DMS114 treated with DMSO at 0.1 percent for 48 hours (cell line): Measurements from ENCODE around the gene SRC.

Experiments used
- DNase-seq: peaks from one replicate; lab custom pipeline; 2025; ENCODE audit not compliant: unreplicated experiment; lab: John Stamatoyannopoulos, UW

The SRC gene

DNA sequence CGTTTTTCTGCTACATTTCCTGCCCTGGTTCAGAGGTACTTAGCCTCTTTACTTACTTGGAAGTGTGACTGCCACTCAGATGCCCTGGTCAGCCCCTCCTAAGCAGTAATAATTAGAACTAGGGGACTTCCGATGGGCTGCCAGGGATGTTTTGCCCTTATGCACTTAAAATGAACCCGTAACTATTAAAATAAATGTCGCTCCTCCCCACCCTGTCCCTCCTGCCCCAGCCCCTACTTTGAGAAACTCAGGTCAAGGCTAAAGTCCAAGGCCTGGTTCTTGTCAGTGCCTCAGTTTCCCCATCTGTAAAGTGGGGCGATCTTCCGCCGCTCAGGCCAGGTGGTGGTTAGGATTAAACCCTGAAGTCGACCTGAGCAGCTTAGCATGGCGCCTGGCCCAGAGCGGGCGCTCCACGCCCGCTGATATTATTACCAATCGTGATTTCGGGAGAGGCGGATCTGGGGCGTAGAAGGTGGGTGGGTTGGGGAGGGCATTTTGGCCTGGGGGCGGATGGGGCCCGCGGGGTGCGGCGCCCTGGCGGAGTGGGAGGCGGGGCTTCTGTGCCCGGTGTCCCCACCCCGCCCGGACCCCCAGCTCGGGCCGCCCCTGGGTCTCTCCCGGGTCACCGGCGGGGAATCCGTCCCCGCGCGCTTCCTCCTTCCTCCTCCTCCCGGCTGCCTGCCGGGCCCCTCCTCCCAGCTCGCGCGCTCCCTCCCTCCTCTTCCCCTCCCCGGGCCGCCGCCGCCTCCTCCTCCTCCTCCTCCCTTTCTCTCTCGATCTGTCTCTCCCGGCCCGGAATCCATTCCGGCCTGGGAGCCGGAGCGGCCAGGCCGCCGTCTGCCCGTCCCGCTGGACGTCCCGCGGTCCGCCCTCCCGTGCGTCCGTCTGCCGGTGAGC lies at the start of gene SRC:
SRC (plus strand) TSS at position 802 of the 897 bp plus-strand sequence. CDS start 38,014 bp downstream, outside the sequence.
- peak; percentile 17 for DNase-seq

DNA sequence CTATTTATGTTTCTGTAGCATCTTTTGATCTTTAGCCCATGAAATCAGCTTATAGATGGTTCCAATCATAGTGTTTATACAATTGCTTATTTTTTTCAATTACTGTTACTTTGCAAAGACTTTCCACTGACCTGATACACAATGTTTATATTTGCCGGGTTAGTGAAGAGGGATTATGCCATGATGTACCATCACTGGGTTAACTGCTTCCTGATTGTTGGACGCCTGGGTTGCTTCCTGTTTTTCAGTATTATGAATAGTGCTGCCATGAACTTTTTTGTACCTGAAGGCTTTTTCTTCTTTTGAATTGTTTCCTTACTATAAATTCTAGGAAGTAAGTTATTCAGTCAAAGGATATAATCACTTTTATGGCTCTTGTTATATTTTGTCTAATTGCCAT lies 49.6 kb upstream of the SRC start:
- no peak for DNase-seq

DNA sequence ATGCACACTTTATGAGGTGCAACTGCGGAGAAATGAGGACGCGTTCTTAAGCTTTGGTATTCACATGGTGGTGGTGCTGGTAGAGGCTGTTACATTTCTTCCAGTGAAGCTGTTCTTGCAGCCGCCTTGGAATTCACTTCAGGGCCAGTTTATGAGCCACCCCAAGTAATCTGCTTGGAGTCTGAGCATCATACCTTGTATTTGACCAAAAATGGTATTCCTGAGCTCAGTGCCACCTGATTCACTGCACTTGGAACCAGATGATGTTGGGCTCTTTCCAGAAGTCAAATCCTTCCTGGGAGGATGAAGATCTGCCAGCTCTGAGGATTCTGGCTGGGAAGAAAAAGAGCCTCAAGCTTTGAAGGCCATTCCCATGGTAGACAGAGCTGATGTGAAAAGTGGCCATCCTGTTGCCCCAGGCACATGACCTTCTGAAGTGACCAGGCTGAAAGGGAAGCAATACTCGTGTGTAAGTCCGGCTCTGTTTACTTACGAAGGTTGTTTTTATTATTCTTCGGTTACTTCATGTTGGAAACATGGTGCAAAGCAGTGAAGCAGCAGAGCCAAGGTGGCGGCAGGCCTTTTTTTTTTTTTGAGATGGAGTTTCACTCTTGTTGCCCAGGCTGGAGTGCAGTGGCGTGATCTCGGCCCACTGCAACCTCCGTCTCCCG lies 48.7 kb upstream of the SRC start:
- DNase-seq, result no peak

DNA sequence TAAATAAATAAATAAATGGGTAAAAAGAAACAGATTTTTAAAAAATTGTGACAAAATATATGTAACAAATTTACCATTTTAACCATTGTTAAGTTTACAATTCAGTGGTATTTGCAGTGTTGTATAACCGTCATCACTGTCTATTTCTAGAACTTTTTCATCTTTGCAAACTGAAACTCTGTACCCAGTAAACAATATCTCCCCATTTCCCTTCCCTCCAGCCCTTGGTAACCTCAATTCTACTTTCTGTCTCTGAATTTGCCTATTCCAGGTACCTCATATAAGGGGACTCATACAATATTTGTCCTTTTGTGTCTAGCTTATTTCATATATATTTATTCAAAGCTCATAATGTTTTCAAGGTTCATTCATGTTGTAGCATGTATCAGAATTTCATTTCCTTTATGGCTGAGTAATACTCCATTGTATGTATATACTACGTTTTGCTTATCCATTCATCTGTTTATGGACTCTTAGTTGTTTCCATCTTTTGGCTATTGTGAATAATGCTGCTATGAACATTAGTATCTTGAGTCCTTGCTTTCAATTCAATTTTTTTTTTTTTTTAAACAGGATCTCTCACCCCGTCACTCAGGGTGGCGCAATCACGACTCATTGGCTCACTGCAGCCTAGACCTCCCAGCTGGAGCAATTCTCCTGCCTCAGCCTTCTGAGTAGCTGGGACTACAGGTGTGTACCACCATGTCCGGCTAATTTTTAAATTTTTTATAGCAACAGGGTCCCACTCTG lies 47.6 kb upstream of the SRC start:
- no peak for DNase-seq

DNA sequence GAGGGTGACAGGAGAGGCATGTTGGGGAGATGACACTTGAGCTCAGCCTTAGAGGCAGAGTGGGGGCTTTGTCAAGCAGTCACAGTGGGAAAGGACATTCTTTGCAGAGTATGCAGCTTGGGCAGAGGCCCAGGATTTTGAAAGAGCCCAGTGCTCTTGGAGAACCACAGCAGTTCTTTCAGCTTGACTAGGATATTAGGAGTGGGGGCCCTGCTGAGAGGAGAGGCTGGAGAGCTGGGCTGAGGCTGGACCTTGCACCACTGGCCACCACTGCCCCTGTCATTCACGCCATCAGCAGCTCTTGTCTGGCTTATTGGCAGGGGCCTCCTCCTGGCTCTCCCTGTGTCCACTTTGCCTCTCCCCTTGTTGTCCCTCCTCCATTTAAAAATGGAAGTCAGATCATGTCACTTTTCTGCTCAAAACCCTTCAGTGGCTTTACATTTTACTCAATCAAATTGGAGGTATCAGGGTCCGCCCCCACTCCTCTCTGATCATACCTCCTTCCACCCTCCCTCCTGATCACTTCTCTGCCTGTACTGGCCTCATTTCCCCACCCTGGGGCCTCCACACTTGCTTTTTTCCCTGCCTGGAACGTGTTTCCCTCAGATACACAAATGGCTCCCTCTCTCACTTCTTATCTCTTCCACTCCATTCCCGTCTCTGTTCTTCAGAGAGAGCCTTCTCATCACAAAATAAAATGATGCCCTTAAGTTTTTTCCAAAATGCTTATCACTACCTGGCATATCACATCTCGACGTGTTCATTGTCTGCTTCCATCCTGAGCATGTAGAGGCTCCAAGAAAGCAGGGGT lies 46.0 kb upstream of the SRC start:
- DNase-seq, result no peak

DNA sequence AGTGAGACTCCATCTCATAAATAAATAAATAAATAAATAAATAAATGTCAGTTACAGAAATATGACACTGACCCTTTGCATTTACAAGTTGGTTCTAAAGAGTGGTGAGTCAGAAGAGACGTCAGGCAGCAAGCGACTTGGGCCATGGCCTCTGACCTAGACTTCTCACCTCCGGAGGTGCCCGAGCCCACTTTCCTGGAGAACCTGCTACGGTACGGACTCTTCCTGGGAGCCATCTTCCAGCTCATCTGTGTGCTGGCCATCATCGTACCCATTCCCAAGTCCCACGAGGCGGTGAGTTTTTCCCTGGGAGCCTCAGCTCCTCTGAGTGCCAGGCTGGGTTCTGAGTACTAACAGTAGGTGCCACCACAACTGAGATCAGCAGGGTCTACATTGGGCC lies 44.8 kb upstream of the SRC start:
- DNase-seq, result no peak

DNA sequence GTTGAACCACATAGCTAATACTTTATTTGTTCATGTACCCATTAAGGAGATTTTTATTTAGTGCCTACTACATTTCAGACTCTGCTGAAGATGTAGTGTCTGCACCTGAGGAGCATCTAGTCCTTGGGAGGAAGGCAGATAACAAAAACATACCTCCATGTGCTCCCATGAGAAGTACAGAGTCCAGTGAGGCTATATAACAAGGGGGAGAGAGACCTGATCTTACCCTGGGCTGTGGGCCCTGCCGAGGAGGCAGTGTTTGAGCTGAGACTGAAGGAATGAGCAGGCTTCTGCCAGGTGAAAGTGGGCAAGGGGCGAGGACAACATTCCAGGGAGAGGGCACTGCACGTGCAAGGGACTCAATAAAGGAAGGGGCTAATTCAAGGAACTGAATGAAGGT lies 44.4 kb upstream of the SRC start:
- no peak for DNase-seq

DNA sequence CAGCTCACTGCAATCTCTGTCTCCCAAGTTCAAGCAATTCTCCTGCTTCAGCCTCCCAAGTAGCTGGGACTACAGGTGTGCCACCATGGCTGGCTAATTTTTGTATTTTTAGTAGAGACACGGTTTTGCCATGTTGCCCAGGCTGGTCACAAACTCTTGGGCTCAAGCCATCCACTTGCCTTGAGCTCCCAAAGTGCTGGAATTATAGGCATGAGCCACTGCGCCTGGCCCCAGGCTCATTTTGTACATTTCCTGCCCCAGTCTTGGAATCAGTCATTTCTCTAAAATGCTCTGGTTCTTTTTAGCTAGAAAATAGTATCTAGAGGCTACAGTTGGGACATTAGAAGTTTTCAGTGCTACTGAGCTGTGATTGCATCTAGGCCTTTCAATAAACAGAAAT lies 43.0 kb upstream of the SRC start:
- no peak for DNase-seq

DNA sequence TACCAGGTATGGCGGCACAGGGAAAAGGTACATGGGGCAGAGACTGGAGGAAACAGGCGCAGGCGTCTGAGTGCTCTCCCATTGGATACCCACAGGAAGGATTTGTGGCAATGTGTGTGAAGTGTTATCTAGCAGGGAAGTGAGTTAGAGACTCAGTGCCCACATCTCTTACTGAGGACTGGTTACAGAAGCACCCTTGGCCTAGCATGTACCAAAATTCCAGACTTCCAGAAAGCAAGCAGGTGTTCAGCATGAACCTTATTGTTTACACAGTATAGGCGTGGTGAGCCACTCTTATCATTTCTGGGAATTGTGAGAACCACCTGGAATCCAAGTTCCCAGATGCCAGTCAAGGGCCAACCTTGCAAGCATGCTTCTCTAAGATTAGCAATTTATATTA lies 42.3 kb upstream of the SRC start:
- DNase-seq, result no peak

DNA sequence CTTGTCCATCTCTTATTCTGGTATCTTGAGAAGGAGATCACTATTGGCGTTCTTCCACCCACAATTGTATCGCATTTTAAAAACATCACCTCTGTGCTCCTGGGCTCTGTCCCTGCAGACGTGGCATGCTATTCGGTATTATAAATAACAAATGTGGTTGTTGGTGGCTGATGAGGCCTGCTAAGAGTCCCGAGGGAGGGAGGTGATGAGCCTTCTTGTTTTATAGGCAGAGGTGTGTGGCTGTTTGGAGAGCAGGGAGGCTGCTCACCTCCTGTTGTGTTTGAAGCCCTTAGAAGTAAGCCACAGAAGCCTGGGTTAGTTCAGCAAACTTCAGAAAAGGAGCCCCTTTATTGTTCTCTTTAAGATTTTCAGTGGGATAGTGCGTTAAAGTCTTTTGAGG lies 40.9 kb upstream of the SRC start:
- DNase-seq, result no peak

DNA sequence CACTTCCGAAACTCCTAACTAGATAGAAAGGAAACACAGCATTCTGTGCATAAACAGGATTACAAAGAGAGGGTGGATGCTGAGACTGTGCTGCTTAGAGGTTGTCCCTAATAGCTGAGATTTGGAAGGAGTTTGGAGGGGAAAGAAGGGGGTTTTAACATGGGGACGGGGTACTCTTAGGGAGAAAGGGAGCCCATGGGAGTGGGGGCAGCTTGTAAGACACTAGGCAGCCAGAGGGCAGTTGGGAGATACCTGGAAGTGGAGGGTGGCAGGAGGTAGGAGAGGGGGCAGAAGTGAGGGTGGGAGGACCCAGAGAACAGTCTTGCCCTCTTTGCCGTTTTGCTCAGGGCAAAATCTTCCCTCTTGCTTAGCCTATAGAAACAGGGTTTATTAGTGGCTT lies 40.1 kb upstream of the SRC start:
- DNase-seq, result no peak

DNA sequence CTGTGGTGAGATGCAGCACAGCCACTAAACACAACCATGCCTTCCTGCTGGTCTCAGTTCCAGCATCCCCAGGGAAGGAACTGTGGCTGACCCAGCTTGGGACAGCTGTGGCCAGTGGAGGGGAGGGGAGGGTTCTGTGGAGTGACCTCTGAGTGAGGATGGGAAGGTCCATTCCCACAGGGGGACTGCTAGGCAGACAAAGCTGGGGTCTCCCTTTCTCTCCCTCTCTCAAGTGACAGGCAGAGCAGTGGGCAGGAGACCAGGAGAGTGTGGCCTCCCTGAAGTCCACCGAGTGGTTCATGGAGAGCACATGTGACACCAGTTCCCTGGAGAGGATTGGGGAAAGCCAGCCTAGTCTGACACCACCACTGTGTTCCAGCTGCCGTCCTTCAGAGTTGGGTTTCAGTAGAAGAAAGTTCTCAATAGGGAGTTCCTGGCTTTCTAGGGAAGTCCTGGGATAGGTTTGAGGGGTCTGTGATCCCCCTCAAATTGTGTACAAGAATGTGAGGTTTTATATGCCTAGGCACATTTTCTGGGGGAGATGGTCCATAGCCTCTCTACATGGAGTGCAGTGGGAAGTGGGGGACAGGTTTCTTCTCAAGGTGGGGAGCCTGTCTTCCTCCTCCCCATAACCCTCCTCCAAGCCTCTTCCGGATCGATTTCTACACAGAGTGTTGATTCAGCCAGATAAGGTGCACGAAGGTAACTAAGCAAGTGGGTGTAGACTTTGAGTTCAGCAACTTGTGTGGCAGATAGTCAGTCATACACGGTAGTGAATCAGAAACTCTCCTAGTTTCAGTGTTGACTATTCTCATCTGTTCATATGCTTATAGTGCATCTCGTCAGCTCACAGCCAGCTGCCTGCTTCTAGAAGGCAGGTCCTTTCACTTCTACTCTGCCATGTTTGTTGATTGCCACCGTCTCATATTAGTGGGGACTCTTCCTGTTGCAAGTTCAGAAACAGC lies 37.6 kb upstream of the SRC start:
- DNase-seq, result no peak

DNA sequence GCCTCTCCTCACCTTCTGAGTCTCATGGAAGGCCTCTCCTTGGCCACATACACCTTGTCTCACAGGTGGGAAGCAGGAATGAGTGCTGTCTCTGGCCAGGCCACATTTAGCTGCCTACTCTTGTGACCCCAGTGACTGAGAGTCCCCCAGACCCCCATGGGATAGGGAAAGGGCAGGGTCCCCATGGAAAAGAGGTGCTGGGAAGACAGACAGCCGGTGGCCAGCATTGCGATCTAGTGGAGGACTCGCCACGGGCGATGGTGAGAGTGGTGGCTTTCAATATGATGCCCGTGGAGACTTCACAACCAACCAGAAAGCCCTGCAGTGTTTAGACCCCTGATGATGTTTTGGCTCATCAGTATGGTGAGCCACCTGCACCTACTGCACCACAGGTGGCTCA lies 36.6 kb upstream of the SRC start:
- DNase-seq, result no peak

DNA sequence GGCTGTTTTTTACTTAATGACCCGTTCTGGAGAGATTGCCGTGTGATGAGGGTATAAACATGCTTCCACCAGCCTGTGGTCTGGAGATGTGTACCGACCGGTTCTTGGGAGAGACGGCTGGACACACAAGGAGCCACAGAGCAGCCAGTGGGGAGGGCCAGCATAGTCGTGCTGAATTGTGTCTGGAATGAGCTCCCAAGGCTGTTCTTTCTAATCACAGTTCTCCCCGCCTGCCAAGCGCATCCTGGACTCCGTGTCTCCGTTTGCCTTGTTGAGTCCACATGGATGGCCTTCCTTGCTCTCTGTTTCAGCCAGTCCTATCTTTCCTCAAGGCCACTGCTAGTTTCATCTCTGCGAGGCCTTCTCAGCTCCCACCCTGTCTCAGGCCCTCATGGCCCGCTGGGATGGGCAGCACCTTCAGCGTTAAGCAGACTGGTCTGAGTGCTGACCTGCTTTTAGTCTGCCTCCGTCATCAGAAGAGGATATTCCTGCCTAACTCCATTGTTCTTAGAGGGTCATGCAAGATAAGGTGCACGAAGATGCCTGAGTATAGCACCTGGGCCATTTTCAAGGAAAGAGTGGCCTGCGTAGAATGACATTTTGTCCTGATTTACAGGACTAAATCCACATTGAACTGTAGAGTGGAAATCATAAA lies 35.9 kb upstream of the SRC start:
- DNase-seq, result no peak

DNA sequence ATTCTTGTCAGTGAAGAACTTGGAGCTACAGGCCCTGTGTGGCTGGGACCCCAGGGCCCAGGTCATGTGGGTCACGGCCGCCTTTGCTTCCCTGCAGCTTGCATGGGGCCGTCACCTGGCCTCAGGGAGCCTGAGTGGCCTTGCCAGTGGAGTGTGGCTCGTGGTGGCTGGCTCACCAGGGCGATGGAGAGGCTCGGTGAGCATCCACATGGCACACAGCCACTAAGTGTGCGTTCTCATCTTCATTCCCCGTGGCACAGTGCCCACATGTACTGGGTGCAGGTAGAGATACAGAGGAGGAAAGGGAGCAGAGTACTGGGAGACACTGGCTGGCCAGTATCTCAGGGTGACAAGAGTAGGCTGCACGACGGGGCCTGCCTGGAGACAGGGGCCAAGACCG lies 35.0 kb upstream of the SRC start:
- DNase-seq, result no peak

DNA sequence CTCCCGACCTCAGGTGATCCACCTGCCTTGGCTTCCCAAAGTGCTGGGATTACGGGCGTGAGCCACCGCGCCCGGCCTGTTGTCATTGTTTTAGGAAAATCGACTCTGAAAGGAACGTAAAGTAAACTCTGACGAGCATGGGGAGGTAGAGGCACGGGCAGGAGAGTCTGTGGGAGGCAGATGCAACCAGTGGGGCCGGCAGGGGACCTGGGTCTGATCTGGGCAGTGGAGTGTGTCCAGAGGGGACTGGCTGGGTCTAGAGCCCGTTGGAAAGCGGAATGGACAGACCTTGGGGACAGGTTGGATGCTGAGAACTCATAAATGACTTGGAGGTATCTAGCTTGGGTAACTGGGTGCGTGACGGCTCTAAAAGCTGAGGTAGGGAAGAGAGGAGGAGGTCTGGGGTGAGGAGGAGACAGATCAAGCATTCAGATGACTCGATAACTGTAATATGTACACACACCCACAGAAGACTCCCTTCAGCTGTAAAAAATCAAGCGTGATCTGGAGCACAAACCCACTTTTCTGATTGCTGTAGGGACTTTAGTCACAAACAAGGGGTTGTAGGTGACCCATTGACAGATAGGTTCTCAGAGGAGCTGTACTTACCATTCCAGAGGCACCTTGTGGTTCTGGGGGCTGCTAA lies 34.1 kb upstream of the SRC start:
- no peak for DNase-seq

DNA sequence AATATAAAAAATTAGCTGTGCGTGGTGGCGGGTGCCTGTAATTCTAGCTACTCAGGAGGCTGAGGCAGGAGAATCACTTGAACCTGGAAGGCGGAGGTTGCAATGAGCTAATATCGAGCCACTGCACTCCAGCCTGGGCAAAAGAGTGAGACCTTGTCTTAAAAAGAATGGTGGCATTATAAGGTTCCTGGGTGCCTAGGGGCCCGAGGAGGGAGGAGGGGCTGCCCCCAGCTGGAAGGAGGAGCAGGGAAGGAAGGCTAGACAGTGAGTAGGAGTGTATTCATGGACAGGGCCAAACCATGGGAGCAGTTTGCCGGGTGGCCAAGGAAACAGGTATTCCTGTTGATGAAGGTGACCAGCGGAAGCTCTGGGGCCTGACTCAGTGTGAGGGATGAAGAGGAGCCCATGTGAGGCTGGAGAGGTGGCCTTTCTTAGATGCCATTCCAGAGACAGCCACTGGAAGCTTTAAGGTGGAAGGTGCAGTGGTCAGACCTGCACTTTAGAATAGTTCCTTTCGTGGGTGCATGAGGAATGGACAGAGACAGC lies 32.3 kb upstream of the SRC start:
- DNase-seq, result no peak

DNA sequence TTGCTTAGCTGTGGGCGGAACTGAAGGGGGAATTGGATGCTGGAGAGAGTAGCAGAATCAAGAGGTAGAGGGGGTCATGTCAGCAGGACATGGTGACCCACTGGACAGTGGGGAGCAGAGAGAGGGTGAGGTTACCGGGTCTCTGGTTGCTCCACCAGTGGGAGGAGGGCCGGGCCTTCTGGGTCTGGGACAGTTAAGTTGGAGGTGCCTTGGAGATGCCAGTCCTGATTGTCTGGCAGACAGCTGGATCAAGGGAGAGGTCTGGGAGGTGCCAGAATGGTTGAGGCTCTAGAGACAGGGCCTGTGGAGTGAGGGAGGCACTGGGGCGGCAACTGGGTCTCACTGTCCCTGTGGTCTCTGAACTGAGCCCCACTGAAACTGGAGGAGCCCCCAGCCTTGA lies 31.8 kb upstream of the SRC start:
- no peak for DNase-seq

DNA sequence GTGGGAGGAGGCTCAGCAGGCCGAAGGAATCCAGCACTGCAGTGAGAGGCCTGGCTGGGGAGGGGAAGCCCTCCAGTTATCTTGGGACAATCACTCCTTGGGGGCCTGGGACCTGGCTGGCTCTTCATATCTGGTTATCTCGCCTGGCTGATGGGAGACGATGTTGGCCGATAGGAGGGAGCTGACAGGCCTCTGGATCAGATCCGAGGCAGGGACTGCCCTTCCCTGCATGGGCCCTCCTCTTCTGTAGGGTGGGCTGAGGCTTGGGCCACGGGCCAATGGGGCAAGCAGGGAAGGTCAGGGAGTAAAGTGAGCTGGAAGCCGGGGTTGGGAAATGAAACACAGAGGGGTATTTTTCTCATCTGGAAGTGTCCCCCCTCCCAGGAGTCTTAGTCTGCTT lies 31.3 kb upstream of the SRC start:
- no peak for DNase-seq
